Measurements from ENCODE around the gene DNAJC6. TPM values are rescaled to one million over a fixed set of nuclear protein-coding genes. Genes with fewer than 3 reads are reported as not detected.

Gene DNAJC6
- total and polyA plus RNA-seq, 7 donors = 0.09 to 2.2 (median 0.46) TPM

DNA sequence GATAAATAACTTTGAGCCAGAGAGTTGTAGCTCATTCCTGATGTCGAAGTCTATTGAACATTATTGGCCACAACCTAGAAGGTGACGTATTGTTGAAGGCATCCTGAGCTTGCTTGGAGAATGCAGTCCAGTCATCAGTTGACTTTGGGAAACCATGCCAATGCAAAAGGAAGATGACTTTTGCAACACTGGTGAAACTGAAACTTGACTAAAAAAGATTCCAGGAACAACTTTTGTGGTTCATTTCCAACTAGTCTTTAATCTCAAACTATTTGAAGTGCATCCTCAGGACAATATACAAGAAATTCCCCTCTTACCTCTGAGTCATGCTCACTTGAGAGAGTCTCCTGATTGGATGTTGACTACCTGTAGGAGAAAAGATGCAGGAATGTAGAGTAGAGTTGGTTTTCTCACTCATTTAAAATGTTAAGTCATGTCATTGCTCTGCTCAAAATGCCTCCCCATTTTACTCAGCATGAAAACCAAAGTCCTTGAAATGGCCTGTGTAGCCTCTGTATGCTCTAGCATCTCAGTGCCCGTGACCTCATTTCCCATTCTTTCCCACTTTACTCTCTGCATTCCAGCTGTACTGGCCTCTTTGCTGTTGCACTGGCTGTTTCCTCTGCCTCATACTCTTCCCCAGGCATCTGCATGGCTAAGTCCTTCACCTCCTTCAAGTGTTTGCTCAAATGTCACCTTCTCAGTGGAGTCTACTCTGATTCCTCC, 86.7 kb downstream of the DNAJC6 start:
- 70 to 88% (median 74%) methylated on average over 3 of the region's 3 CpGs for WGBS, 3 donors
- ATAC-seq = no peak
- Histone ChIP-seq H3K27me3 (ENCODE audit: insufficient read depth in 3 of 3, low read length in 2 of 3) (no peaks in the 10 kb centered on the region), H3K4me1 (no peaks in the 10 kb centered on the region), H3K36me3 (ENCODE audit: insufficient read depth in 1 of 2, low read depth in 1 of 2) (no peaks in the 10 kb centered on the region), H3K9me3 (no peaks in the 10 kb centered on the region), H3K4me3 (no peak overlapping the region), H3K27ac (no peak overlapping the region)
- intact Hi-C loops (cut with DNase I) = no loop called here
- TF ChIP-seq, protein P1, sequence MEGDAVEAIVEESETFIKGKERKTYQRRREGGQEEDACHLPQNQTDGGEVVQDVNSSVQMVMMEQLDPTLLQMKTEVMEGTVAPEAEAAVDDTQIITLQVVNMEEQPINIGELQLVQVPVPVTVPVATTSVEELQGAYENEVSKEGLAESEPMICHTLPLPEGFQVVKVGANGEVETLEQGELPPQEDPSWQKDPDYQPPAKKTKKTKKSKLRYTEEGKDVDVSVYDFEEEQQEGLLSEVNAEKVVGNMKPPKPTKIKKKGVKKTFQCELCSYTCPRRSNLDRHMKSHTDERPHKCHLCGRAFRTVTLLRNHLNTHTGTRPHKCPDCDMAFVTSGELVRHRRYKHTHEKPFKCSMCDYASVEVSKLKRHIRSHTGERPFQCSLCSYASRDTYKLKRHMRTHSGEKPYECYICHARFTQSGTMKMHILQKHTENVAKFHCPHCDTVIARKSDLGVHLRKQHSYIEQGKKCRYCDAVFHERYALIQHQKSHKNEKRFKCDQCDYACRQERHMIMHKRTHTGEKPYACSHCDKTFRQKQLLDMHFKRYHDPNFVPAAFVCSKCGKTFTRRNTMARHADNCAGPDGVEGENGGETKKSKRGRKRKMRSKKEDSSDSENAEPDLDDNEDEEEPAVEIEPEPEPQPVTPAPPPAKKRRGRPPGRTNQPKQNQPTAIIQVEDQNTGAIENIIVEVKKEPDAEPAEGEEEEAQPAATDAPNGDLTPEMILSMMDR (IDR thresholded peaks at IDR 0.05) = no peak
- no peak for DNase-seq

GRCh38 chr1:65398083-65398482, 88.7 kb downstream of the DNAJC6 start:
- 95 to 100% (median 100%) methylated on average over 1 of the region's 1 CpG for WGBS, 3 donors
- Histone ChIP-seq H3K36me3 (ENCODE audit: insufficient read depth in 1 of 2, low read depth in 1 of 2) (no peaks in the 10 kb centered on the region), H3K4me1 (no peaks in the 10 kb centered on the region), H3K27me3 (ENCODE audit: insufficient read depth in 3 of 3, low read length in 2 of 3) (peaks cover 0 to 2% (median 0%) of the 10 kb centered on the region in 3 donors), H3K9me3 (no peaks in the 10 kb centered on the region), H3K4me3 (no peak overlapping the region), H3K27ac (no peak overlapping the region)
- DNase-seq (no peak), ATAC-seq (no peak)
- TF ChIP-seq, protein P1 (IDR thresholded peaks at IDR 0.05) = no peak
- intact Hi-C loops (cut with DNase I) = no loop called here

GRCh38 chr1:65399003-65399402, 89.7 kb downstream of the DNAJC6 start:
- H3K4me1 ChIP-seq = no peaks in the 10 kb centered on the region
- H3K9me3 ChIP-seq = no peaks in the 10 kb centered on the region
- H3K27me3 ChIP-seq (ENCODE audit: insufficient read depth in 3 of 3, low read length in 2 of 3) = peaks cover 0 to 2% (median 0%) of the 10 kb centered on the region in 3 donors
- H3K27ac ChIP-seq = no peak overlapping the region
- intact Hi-C loops (cut with DNase I) = no loop called here
- TF ChIP-seq, protein P1 (IDR thresholded peaks at IDR 0.05) = no peak
- H3K4me3 ChIP-seq = no peak overlapping the region
- 88 to 96% (median 91%) methylated on average over 1 of the region's 1 CpG for WGBS, 3 donors
- H3K36me3 ChIP-seq (ENCODE audit: insufficient read depth in 1 of 2, low read depth in 1 of 2) = no peaks in the 10 kb centered on the region
- no peak for ATAC-seq
- no peak for DNase-seq

- H3K4me3 ChIP-seq = no peak overlapping the region
- WGBS, 3 donors = 78 to 82% (median 81%) methylated on average over 3 of the region's 3 CpGs
Measured at GRCh38 chr1:65401612-65402011, 92.3 kb downstream of the DNAJC6 start.

More at GRCh38 chr1:65401612-65402011, 92.3 kb downstream of the DNAJC6 start:
- H3K9me3 ChIP-seq = no peaks in the 10 kb centered on the region
- H3K27ac ChIP-seq = no peak overlapping the region
- peaks cover 0 to 4% (median 0%) of the 10 kb centered on the region in 3 donors for H3K27me3 ChIP-seq (ENCODE audit: insufficient read depth in 3 of 3, low read length in 2 of 3)
- DNase-seq (no peak), ATAC-seq (no peak)
- TF ChIP-seq, protein P1 (IDR thresholded peaks at IDR 0.05) = no peak
- no peaks in the 10 kb centered on the region for H3K36me3 ChIP-seq (ENCODE audit: insufficient read depth in 1 of 2, low read depth in 1 of 2)
- H3K4me1 ChIP-seq = no peaks in the 10 kb centered on the region
- intact Hi-C loops (cut with DNase I) = no loop called here
